ENCODE results near the gene MYO1D.
A peak's percentile ranks its signal among the peaks of the same experiment; 100 is the strongest.

Gene MYO1D

DNA sequence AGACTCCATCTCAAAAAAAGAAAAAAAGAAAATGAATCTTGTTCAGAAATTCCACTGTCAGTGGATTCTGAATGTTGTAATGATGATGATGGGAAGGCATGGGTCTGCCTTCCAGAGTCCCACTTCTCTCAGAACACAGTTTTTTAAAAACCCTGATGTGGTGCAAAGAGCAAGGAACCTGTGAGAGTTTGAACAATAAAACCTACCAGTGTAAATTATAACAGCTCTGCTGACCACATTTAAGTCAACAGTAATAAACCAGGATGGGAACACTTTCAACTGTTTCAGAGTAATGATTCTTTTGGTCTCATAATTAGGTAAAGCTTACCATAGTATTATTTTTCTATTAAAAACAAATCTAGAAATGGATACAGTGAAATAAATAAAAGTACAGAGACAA is 99.0 kb downstream of the MYO1D start:
- Histone ChIP-seq H3K79me1 (ENCODE audit: low read length) (no peaks in the 10 kb centered on the region), H3K23ac (ENCODE audit: low read length) (no peak overlapping the region), H3K4me1 (ENCODE audit: control insufficient read depth, low read depth, low read length) (no peaks in the 10 kb centered on the region), H2BK5ac (ENCODE audit: low read length) (no peak overlapping the region), H2BK120ac (ENCODE audit: low read depth, low read length) (no peak overlapping the region), H3K9ac (ENCODE audit: low read length) (no peak overlapping the region), H3K36me3 (ENCODE audit: control insufficient read depth, insufficient read depth, low read length) (no peaks in the 10 kb centered on the region), H4K8ac (ENCODE audit: low read depth, low read length) (no peak overlapping the region), H3K4ac (ENCODE audit: low read depth, low read length) (no peak overlapping the region), H3K4me3 (ENCODE audit: low read length) (no peak overlapping the region), H3K27ac (ENCODE audit: low read depth, low read length) (no peak overlapping the region), H3K27me3 (ENCODE audit: insufficient read depth, low read length, poor library complexity) (no peaks in the 10 kb centered on the region), H3K79me2 (ENCODE audit: control insufficient read depth, insufficient read depth, low read length) (no peaks in the 10 kb centered on the region), H3K18ac (ENCODE audit: low read length) (no peak overlapping the region), H2AK5ac (ENCODE audit: low read length) (no peak overlapping the region), H3K56ac (ENCODE audit: low read length) (no peak overlapping the region), H4K5ac (ENCODE audit: low read length) (no peak overlapping the region), H3K4me2 (ENCODE audit: low read length) (no peak overlapping the region), H2BK15ac (replicated peaks; ENCODE audit: low read depth) (no peak overlapping the region)
- DNase-seq = no peak

DNA sequence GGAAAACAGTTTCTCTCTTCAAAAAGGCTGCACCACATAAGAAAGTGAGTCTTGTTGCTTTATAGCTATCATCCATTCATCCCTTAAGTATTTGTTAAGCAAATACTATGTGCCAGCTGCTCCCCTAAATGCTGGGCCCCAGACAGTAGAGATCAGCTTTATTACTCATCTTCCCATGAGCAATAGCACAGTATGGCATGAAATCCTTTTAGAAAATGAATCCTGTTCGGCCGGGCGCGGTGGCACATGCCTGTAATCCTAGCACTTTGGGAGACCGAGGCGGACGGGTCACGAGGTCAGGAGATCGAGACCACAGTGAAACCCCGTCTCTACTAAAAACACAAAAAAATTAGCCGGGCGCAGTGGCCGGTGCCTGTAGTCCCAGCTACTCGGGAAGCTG is 99.5 kb downstream of the MYO1D start:
- H3K27ac ChIP-seq (ENCODE audit: low read depth, low read length) = no peak overlapping the region
- no peak overlapping the region for H4K5ac ChIP-seq (ENCODE audit: low read length)
- no peaks in the 10 kb centered on the region for H3K36me3 ChIP-seq (ENCODE audit: control insufficient read depth, insufficient read depth, low read length)
- no peak overlapping the region for H3K4me3 ChIP-seq (ENCODE audit: low read length)
- H2BK15ac ChIP-seq (replicated peaks; ENCODE audit: low read depth) = no peak overlapping the region
- H3K4me1 ChIP-seq (ENCODE audit: control insufficient read depth, low read depth, low read length) = no peaks in the 10 kb centered on the region
- no peak overlapping the region for H3K23ac ChIP-seq (ENCODE audit: low read length)
- no peak overlapping the region for H3K18ac ChIP-seq (ENCODE audit: low read length)
- H3K79me1 ChIP-seq (ENCODE audit: low read length) = no peaks in the 10 kb centered on the region
- H4K8ac ChIP-seq (ENCODE audit: low read depth, low read length) = no peak overlapping the region
- H3K9ac ChIP-seq (ENCODE audit: low read length) = no peak overlapping the region
- no peaks in the 10 kb centered on the region for H3K79me2 ChIP-seq (ENCODE audit: control insufficient read depth, insufficient read depth, low read length)
- no peak for DNase-seq
- WGBS (ENCODE audit: extremely low coverage, insufficient coverage, low lambda C conversion rate) = no CpG with 5 or more reads among the region's 14 CpGs
- H3K27me3 ChIP-seq (ENCODE audit: insufficient read depth, low read length, poor library complexity) = no peaks in the 10 kb centered on the region
- no peak overlapping the region for H3K56ac ChIP-seq (ENCODE audit: low read length)
- no peak overlapping the region for H3K4ac ChIP-seq (ENCODE audit: low read depth, low read length)
- H3K4me2 ChIP-seq (ENCODE audit: low read length) = no peak overlapping the region
- no peak overlapping the region for H2BK5ac ChIP-seq (ENCODE audit: low read length)
- no peak overlapping the region for H2BK120ac ChIP-seq (ENCODE audit: low read depth, low read length)
- no peak overlapping the region for H2AK5ac ChIP-seq (ENCODE audit: low read length)

- H2AK5ac ChIP-seq (ENCODE audit: low read length) = no peak overlapping the region
- no CpG with 5 or more reads among the region's 2 CpGs for WGBS (ENCODE audit: extremely low coverage, insufficient coverage, low lambda C conversion rate)
- no peak overlapping the region for H4K8ac ChIP-seq (ENCODE audit: low read depth, low read length)
- no peaks in the 10 kb centered on the region for H3K4me1 ChIP-seq (ENCODE audit: control insufficient read depth, low read depth, low read length)
- H3K79me1 ChIP-seq (ENCODE audit: low read length) = no peaks in the 10 kb centered on the region
- H3K36me3 ChIP-seq (ENCODE audit: control insufficient read depth, insufficient read depth, low read length) = no peaks in the 10 kb centered on the region
- no peak overlapping the region for H4K5ac ChIP-seq (ENCODE audit: low read length)
- peak overlapping the region; percentile 59 for H3K4ac ChIP-seq (ENCODE audit: low read depth, low read length)
- H3K9ac ChIP-seq (ENCODE audit: low read length) = no peak overlapping the region
- H3K23ac ChIP-seq (ENCODE audit: low read length) = no peak overlapping the region
- peak overlapping the region; percentile 88 for H2BK120ac ChIP-seq (ENCODE audit: low read depth, low read length)
- peak overlapping the region; percentile 92 for H3K18ac ChIP-seq (ENCODE audit: low read length)
- no peak overlapping the region for H3K56ac ChIP-seq (ENCODE audit: low read length)
- H3K79me2 ChIP-seq (ENCODE audit: control insufficient read depth, insufficient read depth, low read length) = no peaks in the 10 kb centered on the region
- no peak overlapping the region for H3K4me3 ChIP-seq (ENCODE audit: low read length)
- no peaks in the 10 kb centered on the region for H3K27me3 ChIP-seq (ENCODE audit: insufficient read depth, low read length, poor library complexity)
- no peak overlapping the region for H3K4me2 ChIP-seq (ENCODE audit: low read length)
- peak; percentile 4 for DNase-seq
- H2BK15ac ChIP-seq (replicated peaks; ENCODE audit: low read depth) = peak overlapping the region; percentile 78
- H3K27ac ChIP-seq (ENCODE audit: low read depth, low read length) = peak overlapping the region; percentile 17
- H2BK5ac ChIP-seq (ENCODE audit: low read length) = no peak overlapping the region
Observed at GRCh38 chr17:32774695-32775084, 102.2 kb downstream of the MYO1D start.

- Histone ChIP-seq H4K5ac (ENCODE audit: low read length) (no peak overlapping the region), H3K23ac (ENCODE audit: low read length) (no peak overlapping the region), H2BK15ac (replicated peaks; ENCODE audit: low read depth) (no peak overlapping the region), H3K9ac (ENCODE audit: low read length) (no peak overlapping the region), H4K8ac (ENCODE audit: low read depth, low read length) (no peak overlapping the region), H3K4me2 (ENCODE audit: low read length) (peak overlapping the region; percentile 11), H3K27ac (ENCODE audit: low read depth, low read length) (peak overlapping the region; percentile 85), H3K4me1 (ENCODE audit: control insufficient read depth, low read depth, low read length) (no peaks in the 10 kb centered on the region), H2BK120ac (ENCODE audit: low read depth, low read length) (no peak overlapping the region), H3K18ac (ENCODE audit: low read length) (peak overlapping the region; percentile 18), H3K4me3 (ENCODE audit: low read length) (no peak overlapping the region), H3K56ac (ENCODE audit: low read length) (no peak overlapping the region), H3K36me3 (ENCODE audit: control insufficient read depth, insufficient read depth, low read length) (no peaks in the 10 kb centered on the region), H2AK5ac (ENCODE audit: low read length) (no peak overlapping the region), H3K4ac (ENCODE audit: low read depth, low read length) (no peak overlapping the region), H3K79me2 (ENCODE audit: control insufficient read depth, insufficient read depth, low read length) (no peaks in the 10 kb centered on the region), H3K27me3 (ENCODE audit: insufficient read depth, low read length, poor library complexity) (no peaks in the 10 kb centered on the region), H2BK5ac (ENCODE audit: low read length) (peak overlapping the region; percentile 51), H3K79me1 (ENCODE audit: low read length) (no peaks in the 10 kb centered on the region)
- no CpG with 5 or more reads among the region's 6 CpGs for WGBS (ENCODE audit: extremely low coverage, insufficient coverage, low lambda C conversion rate)
- peak; percentile 86 for DNase-seq
Observed at GRCh38 chr17:32773856-32774694, 102.8 kb downstream of the MYO1D start.

DNA sequence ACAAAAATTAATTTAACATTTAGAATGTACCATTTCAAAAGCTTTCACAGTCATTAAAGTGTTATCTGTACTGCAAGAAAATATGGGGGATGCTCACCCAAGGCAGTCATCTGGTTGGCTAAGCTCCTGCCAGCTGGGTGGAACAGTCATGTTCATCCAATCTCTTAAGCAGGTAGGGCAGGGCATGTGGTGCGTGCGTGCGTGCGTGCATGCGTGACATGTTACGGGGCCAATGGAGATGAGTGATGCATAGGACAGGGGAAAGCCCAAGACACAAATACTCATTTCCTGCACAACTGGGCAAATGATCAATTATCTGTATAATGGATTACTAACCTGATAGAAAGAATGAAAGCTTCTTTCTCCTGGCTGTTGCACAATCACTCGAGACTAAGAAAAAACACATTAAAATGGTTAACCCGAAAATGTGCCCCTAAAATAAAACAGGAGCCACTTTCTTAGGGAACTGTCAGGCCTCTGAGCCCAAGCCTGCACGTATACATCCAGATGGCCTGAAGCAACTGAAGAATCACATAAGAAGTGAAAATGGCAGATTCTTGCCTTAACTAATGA is 104.4 kb downstream of the MYO1D start:
- Histone ChIP-seq H3K27me3 (ENCODE audit: insufficient read depth, low read length, poor library complexity) (no peaks in the 10 kb centered on the region), H2BK120ac (ENCODE audit: low read depth, low read length) (no peak overlapping the region), H2BK5ac (ENCODE audit: low read length) (no peak overlapping the region), H3K4me3 (ENCODE audit: low read length) (no peak overlapping the region), H3K4ac (ENCODE audit: low read depth, low read length) (no peak overlapping the region), H4K8ac (ENCODE audit: low read depth, low read length) (no peak overlapping the region), H3K4me1 (ENCODE audit: control insufficient read depth, low read depth, low read length) (no peaks in the 10 kb centered on the region), H3K9ac (ENCODE audit: low read length) (no peak overlapping the region), H3K23ac (ENCODE audit: low read length) (no peak overlapping the region), H3K79me1 (ENCODE audit: low read length) (no peaks in the 10 kb centered on the region), H3K18ac (ENCODE audit: low read length) (no peak overlapping the region), H2AK5ac (ENCODE audit: low read length) (no peak overlapping the region), H3K4me2 (ENCODE audit: low read length) (no peak overlapping the region), H3K79me2 (ENCODE audit: control insufficient read depth, insufficient read depth, low read length) (no peaks in the 10 kb centered on the region), H2BK15ac (replicated peaks; ENCODE audit: low read depth) (no peak overlapping the region), H4K5ac (ENCODE audit: low read length) (no peak overlapping the region), H3K27ac (ENCODE audit: low read depth, low read length) (no peak overlapping the region), H3K36me3 (ENCODE audit: control insufficient read depth, insufficient read depth, low read length) (no peaks in the 10 kb centered on the region), H3K56ac (ENCODE audit: low read length) (no peak overlapping the region)
- no peak for DNase-seq
- WGBS (ENCODE audit: extremely low coverage, insufficient coverage, low lambda C conversion rate) = no CpG with 5 or more reads among the region's 9 CpGs
